HT1080 (cell line): Measurements from ENCODE around the gene PKDREJ. TPM values are rescaled to one million over a fixed set of nuclear protein-coding genes. Genes with fewer than 3 reads are reported as not detected.

ENCODE experiments used
- total RNA-seq: library from RNA; depleted of rRNA; stranded (reverse); fragments of >200 nt; shearing (Covaris generic); gene quantifications from 2 replicates; pipeline ENCODE4 v1.2.3, GENCODE V29; 2014; rRNA removed

PKDREJ gene
- total RNA-seq, 1 experiment from 2014 or later = not detected

Other genes starting within 250 kb of the PKDREJ start
- 4.3 and 4.7 TPM in 2 replicates for gene PPARA, start 112.8 kb downstream of the PKDREJ start, total RNA-seq
- gene CDPF1, start 13.1 kb downstream of the PKDREJ start, total RNA-seq = 18.1 and 20.3 TPM in 2 replicates
- 21.7 and 26.0 TPM in 2 replicates for gene TTC38, start 4.7 kb upstream of the PKDREJ start, total RNA-seq
- gene GTSE1, start 33.5 kb upstream of the PKDREJ start, total RNA-seq = 33.2 and 34.2 TPM in 2 replicates
- 68.0 and 72.1 TPM in 2 replicates for gene TRMU, start 72.4 kb upstream of the PKDREJ start, total RNA-seq